GM18499 (cell line): ENCODE data around the gene SULT1A3.
"Not testable (repeated sequence)": the region's sequence is repeated elsewhere in the genome, so short reads cannot be mapped to it uniquely, and the experiment has no call there.

Source experiments
- ATAC-seq: cut with Tn5 transposase; IDR thresholded peaks from one replicate; pipeline ENCODE4 v1.9.1; 2021; ENCODE audit warnings: moderate number of reproducible peaks; ENCODE audit not compliant: insufficient read depth, unreplicated experiment

SULT1A3 gene

GRCh38 chr16:30186444-30186781, 12.6 kb upstream of the SULT1A3 start:
- ATAC-seq = no peak

- ATAC-seq = no peak
Measured at GRCh38 chr16:30186782-30187555, 12.1 kb upstream of the SULT1A3 start.

- no peak for ATAC-seq
Measured at GRCh38 chr16:30187556-30187865, 11.5 kb upstream of the SULT1A3 start.

GRCh38 chr16:30187971-30188561, 11.0 kb upstream of the SULT1A3 start:
- no peak for ATAC-seq

GRCh38 chr16:30191158-30191557, 7.9 kb upstream of the SULT1A3 start:
- ATAC-seq = not testable (repeated sequence)

- not testable (repeated sequence) for ATAC-seq
Measured at GRCh38 chr16:30193098-30193497, 6.0 kb upstream of the SULT1A3 start.

- peak; percentile 78 for ATAC-seq
Measured at GRCh38 chr16:30193615-30194014, 5.4 kb upstream of the SULT1A3 start, which contains the start of the genes BOLA2B and SLX1A. Gene BOLA2B (minus strand): TSS chr16:30193666. CDS start chr16:30193595, 71 bp downstream. Gene SLX1A (plus strand): TSS chr16:30193875. CDS start chr16:30194085, 210 bp downstream.

- peak; percentile 22 for ATAC-seq
Measured at GRCh38 chr16:30194172-30194925, 4.7 kb upstream of the SULT1A3 start.

GRCh38 chr16:30197001-30197400, 2.1 kb upstream of the SULT1A3 start:
- not testable (repeated sequence) for ATAC-seq

GRCh38 chr16:30199608-30200343, 721 bp downstream of the SULT1A3 start:
- not testable (repeated sequence) for ATAC-seq

- not testable (repeated sequence) for ATAC-seq
Measured at GRCh38 chr16:30205541-30206236, 6.6 kb downstream of the SULT1A3 start.

- ATAC-seq = not testable (repeated sequence)
Measured at GRCh38 chr16:30206252-30206651, 7.2 kb downstream of the SULT1A3 start.

GRCh38 chr16:30207063-30207704, 8.1 kb downstream of the SULT1A3 start:
- ATAC-seq = not testable (repeated sequence)

- not testable (repeated sequence) for ATAC-seq
Measured at GRCh38 chr16:30209032-30209431, 10.0 kb downstream of the SULT1A3 start.

- ATAC-seq = not testable (repeated sequence)
Measured at GRCh38 chr16:30211414-30211813, 12.4 kb downstream of the SULT1A3 start.

- not testable (repeated sequence) for ATAC-seq
Measured at GRCh38 chr16:30217082-30217481, 18.0 kb downstream of the SULT1A3 start.

- not testable (repeated sequence) for ATAC-seq
Measured at GRCh38 chr16:30248379-30248778, 49.3 kb downstream of the SULT1A3 start, which contains the start of gene NPIPB13. Gene NPIPB13 (minus strand): TSS chr16:30248479. CDS start chr16:30245573, 2,906 bp downstream.
